Measurements from ENCODE around the gene BICRA.
A peak's percentile ranks its signal among the peaks of the same experiment; 100 is the strongest.

The BICRA gene

GRCh38 chr19:47601180-47601904 is 7.6 kb upstream of the BICRA start:
- no peak for DNase-seq (ENCODE audit: low spot score)

GRCh38 chr19:47603706-47604565 is 5.0 kb upstream of the BICRA start:
- DNase-seq (ENCODE audit: low spot score) = no peak

- no peak for DNase-seq (ENCODE audit: low spot score)
Measured at GRCh38 chr19:47607564-47608073, 1.3 kb upstream of the BICRA start.

GRCh38 chr19:47608074-47608918 is 638 bp upstream of the BICRA start:
- DNase-seq (ENCODE audit: low spot score) = peak; percentile 83

- DNase-seq (ENCODE audit: low spot score) = peak; percentile 15
Measured at GRCh38 chr19:47609906-47610894, 1.3 kb downstream of the BICRA start.

GRCh38 chr19:47610902-47611301 is 2.0 kb downstream of the BICRA start:
- DNase-seq (ENCODE audit: low spot score) = no peak

GRCh38 chr19:47613165-47614020 is 4.5 kb downstream of the BICRA start:
- DNase-seq (ENCODE audit: low spot score) = peak; percentile 45

GRCh38 chr19:47614021-47614295 is 5.0 kb downstream of the BICRA start:
- no peak for DNase-seq (ENCODE audit: low spot score)

- no peak for DNase-seq (ENCODE audit: low spot score)
Measured at GRCh38 chr19:47614559-47614958, 5.6 kb downstream of the BICRA start.

GRCh38 chr19:47615230-47615629 is 6.3 kb downstream of the BICRA start:
- DNase-seq (ENCODE audit: low spot score) = no peak

- DNase-seq (ENCODE audit: low spot score) = no peak
Measured at GRCh38 chr19:47615714-47616113, 6.8 kb downstream of the BICRA start.

GRCh38 chr19:47618771-47619170 is 9.8 kb downstream of the BICRA start:
- no peak for DNase-seq (ENCODE audit: low spot score)

- no peak for DNase-seq (ENCODE audit: low spot score)
Measured at GRCh38 chr19:47619763-47620162, 10.8 kb downstream of the BICRA start.

- DNase-seq (ENCODE audit: low spot score) = no peak
Measured at GRCh38 chr19:47623151-47623920, 14.4 kb downstream of the BICRA start.

- no peak for DNase-seq (ENCODE audit: low spot score)
Measured at GRCh38 chr19:47623921-47624391, 15.0 kb downstream of the BICRA start.

- DNase-seq (ENCODE audit: low spot score) = no peak
Measured at GRCh38 chr19:47625650-47626049, 16.7 kb downstream of the BICRA start.

GRCh38 chr19:47626238-47626637 is 17.3 kb downstream of the BICRA start:
- DNase-seq (ENCODE audit: low spot score) = no peak

- no peak for DNase-seq (ENCODE audit: low spot score)
Measured at GRCh38 chr19:47628078-47628771, 19.3 kb downstream of the BICRA start.

Data from SK-N-DZ (cell line).